HEK293T (cell line): ENCODE data around the gene MED10.

Experiments
- BHLHE40 ChIP-seq: fragments of 450-650 bp; IDR thresholded peaks from 2 replicates; pipeline ENCODE4 v1.6.1; 2016; ENCODE audit warnings: mild to moderate bottlenecking, moderate library complexity, borderline replicate concordance
- ELF4 ChIP-seq: fragments of 450-650 bp; IDR thresholded peaks from 2 replicates; pipeline ENCODE4 v1.6.1; 2017; ENCODE audit warnings: antibody characterized with exemption
- FOXA1 ChIP-seq: fragments of 450-650 bp; IDR thresholded peaks from 2 replicates; pipeline ENCODE4 v1.6.1; 2016; ENCODE audit warnings: mild to moderate bottlenecking
- FOXM1 ChIP-seq: fragments of 450-650 bp; IDR thresholded peaks from 2 replicates; pipeline ENCODE4 v1.6.1; 2017; ENCODE audit warnings: mild to moderate bottlenecking, borderline replicate concordance
- HDGF ChIP-seq: fragments of 450-650 bp; IDR thresholded peaks from 2 replicates; pipeline ENCODE4 v1.6.1; 2017; ENCODE audit warnings: antibody characterized with exemption, borderline replicate concordance
- SUZ12 ChIP-seq: fragments of 450-650 bp; IDR thresholded peaks from 2 replicates; pipeline ENCODE4 v1.6.1; 2016; ENCODE audit warnings: mild to moderate bottlenecking
- ZNF384 ChIP-seq: fragments of 450-650 bp; IDR thresholded peaks from 2 replicates; pipeline ENCODE4 v1.6.1; 2016
- TF ChIP-seq, protein P1 (sequence below): fragments of 450-650 bp; IDR thresholded peaks from 2 replicates; pipeline ENCODE4 v1.6.1; 2016

DNA sequence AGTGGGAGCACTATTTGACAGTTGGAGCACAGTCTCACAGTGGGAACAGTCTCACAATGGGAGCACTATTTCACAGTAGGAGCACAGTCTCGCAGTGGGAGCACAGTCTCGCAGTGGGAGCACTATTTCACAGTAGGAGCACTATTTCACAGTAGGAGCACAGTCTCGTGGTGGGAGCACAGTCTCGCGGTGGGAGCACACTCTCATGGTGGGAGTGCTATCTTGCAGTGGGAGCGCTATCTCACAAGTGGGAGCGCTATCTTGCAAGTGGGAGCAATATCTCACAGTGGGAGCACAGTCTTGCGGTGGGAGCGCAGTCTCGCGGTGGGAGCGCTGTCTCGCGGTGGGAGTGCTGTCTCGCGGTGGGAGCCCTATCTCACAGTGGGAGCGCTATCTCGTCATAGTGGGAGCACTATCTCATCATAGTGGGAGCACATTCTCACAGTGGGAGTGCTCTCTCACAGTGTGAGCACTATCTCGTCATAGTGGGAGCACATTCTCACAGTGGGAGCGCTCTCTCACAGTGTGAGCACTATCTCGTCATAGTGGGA is 56.1 kb downstream of the MED10 start:
- TF ChIP-seq ELF4 (no peak), ZNF384 (no peak), SUZ12 (no peak), FOXA1 (no peak), FOXM1 (no peak), HDGF (no peak), BHLHE40 (no peak)
- TF ChIP-seq, protein P1, sequence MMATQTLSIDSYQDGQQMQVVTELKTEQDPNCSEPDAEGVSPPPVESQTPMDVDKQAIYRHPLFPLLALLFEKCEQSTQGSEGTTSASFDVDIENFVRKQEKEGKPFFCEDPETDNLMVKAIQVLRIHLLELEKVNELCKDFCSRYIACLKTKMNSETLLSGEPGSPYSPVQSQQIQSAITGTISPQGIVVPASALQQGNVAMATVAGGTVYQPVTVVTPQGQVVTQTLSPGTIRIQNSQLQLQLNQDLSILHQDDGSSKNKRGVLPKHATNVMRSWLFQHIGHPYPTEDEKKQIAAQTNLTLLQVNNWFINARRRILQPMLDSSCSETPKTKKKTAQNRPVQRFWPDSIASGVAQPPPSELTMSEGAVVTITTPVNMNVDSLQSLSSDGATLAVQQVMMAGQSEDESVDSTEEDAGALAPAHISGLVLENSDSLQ = no peak
